Spinal cord (tissue), 10 donors: ENCODE results near the gene ENG. TPM values are rescaled to one million over a fixed set of nuclear protein-coding genes. Genes with fewer than 3 reads are reported as not detected.
A peak's percentile ranks its signal among the peaks of the same experiment; 100 is the strongest.

Experiments used
- DNase-seq, 6 donors: peaks; one replicate each; pipeline versions ENCODE4 v3.0.0 to v3.0.0-alpha.2; 2013 to 2015; ENCODE audit warnings: low spot score in 6 of 6, low read depth in 4 of 6
- H3K27ac ChIP-seq: one replicate; pipeline ENCODE4 v1.5.1; 2013; ENCODE audit warnings: low read depth, low read length, control low read depth
- H3K27me3 ChIP-seq: one replicate; pipeline ENCODE4 v1.6.1; 2013; ENCODE audit warnings: low read length; ENCODE audit not compliant: control insufficient read depth, insufficient read depth
- H3K36me3 ChIP-seq: one replicate; pipeline ENCODE4 v1.6.1; 2013; ENCODE audit warnings: low read length; ENCODE audit not compliant: control insufficient read depth, insufficient read depth
- H3K4me1 ChIP-seq: one replicate; pipeline ENCODE4 v1.6.1; 2013; ENCODE audit warnings: low read length; ENCODE audit not compliant: control insufficient read depth, insufficient read depth
- H3K4me3 ChIP-seq: one replicate; pipeline ENCODE4 v1.5.1; 2013; ENCODE audit warnings: low read depth, low read length, control low read depth
- H3K9me3 ChIP-seq: one replicate; pipeline ENCODE4 v1.6.1; 2013; ENCODE audit warnings: low read length; ENCODE audit not compliant: control insufficient read depth, insufficient read depth
- WGBS: methylation state at CpG from one replicate; pipeline ENCODE4 v1.1.5; 2013; ENCODE audit warnings: missing lambda C conversion rate; ENCODE audit not compliant: insufficient coverage; 5-methylcytosine and 5-hydroxymethylcytosine counted together
- polyA plus RNA-seq, 2 donors: library from polyadenylated mRNA; unstranded; fragments of 120-200 nt; gene quantifications; one replicate each; pipeline ENCODE4 v1.2.1, GENCODE V29; 2013; ENCODE audit not compliant: insufficient read length in 2 of 2
- total RNA-seq, 2 donors: library from RNA; depleted of rRNA in 1 of 2; stranded (reverse); fragments of 120-200 nt in 1 of 2; fragments of >200 nt in 1 of 2; gene quantifications; one replicate each; pipeline versions ENCODE4 v1.2.3 to v1.2.4, GENCODE V29; 2013 to 2014
- donor health status: healthy.

The ENG gene
- total and polyA plus RNA-seq, 4 donors = 6.3 to 46.9 (median 29.6) TPM

GRCh38 chr9:127816728-127817127 is 37.7 kb downstream of the ENG start:
- peaks cover 24% of the 10 kb centered on the region for H3K4me1 ChIP-seq
- no peak for DNase-seq
- no peaks in the 10 kb centered on the region for H3K27me3 ChIP-seq
- H3K36me3 ChIP-seq = peaks cover 70% of the 10 kb centered on the region
- WGBS = 83% methylated on average over 7 of the region's 8 CpGs
- no peaks in the 10 kb centered on the region for H3K9me3 ChIP-seq
- no peak overlapping the region for H3K27ac ChIP-seq
- H3K4me3 ChIP-seq = no peak overlapping the region

GRCh38 chr9:127816362-127816725 is 38.1 kb downstream of the ENG start:
- 80% methylated on average over 1 of the region's 3 CpGs for WGBS
- no peak for DNase-seq
- Histone ChIP-seq H3K27ac (no peak overlapping the region), H3K4me3 (no peak overlapping the region), H3K27me3 (no peaks in the 10 kb centered on the region), H3K4me1 (peaks cover 24% of the 10 kb centered on the region), H3K9me3 (no peaks in the 10 kb centered on the region), H3K36me3 (peaks cover 70% of the 10 kb centered on the region)

GRCh38 chr9:127815512-127816361 is 38.7 kb downstream of the ENG start:
- peaks cover 24% of the 10 kb centered on the region for H3K4me1 ChIP-seq
- peaks cover 73% of the 10 kb centered on the region for H3K36me3 ChIP-seq
- no peaks in the 10 kb centered on the region for H3K27me3 ChIP-seq
- no peaks in the 10 kb centered on the region for H3K9me3 ChIP-seq
- 91% methylated on average over 33 of the region's 33 CpGs for WGBS
- no peak overlapping the region for H3K4me3 ChIP-seq
- H3K27ac ChIP-seq = no peak overlapping the region
- no peak for DNase-seq

GRCh38 chr9:127814619-127815511 is 39.6 kb downstream of the ENG start:
- Histone ChIP-seq H3K9me3 (no peaks in the 10 kb centered on the region), H3K4me1 (peaks cover 24% of the 10 kb centered on the region), H3K4me3 (no peak overlapping the region), H3K27ac (no peak overlapping the region), H3K36me3 (peaks cover 81% of the 10 kb centered on the region), H3K27me3 (no peaks in the 10 kb centered on the region)
- no peak for DNase-seq
- 84% methylated on average over 11 of the region's 11 CpGs for WGBS

- whole genome bisulfite sequencing = 74% methylated on average over 6 of the region's 9 CpGs
- Histone ChIP-seq H3K27ac (peak overlapping the region; percentile 52), H3K9me3 (no peaks in the 10 kb centered on the region), H3K27me3 (no peaks in the 10 kb centered on the region), H3K36me3 (peaks cover 86% of the 10 kb centered on the region), H3K4me1 (peaks cover 30% of the 10 kb centered on the region), H3K4me3 (no peak overlapping the region)
- no peak for DNase-seq
Measured at GRCh38 chr9:127813686-127814226, 40.7 kb downstream of the ENG start.

DNA sequence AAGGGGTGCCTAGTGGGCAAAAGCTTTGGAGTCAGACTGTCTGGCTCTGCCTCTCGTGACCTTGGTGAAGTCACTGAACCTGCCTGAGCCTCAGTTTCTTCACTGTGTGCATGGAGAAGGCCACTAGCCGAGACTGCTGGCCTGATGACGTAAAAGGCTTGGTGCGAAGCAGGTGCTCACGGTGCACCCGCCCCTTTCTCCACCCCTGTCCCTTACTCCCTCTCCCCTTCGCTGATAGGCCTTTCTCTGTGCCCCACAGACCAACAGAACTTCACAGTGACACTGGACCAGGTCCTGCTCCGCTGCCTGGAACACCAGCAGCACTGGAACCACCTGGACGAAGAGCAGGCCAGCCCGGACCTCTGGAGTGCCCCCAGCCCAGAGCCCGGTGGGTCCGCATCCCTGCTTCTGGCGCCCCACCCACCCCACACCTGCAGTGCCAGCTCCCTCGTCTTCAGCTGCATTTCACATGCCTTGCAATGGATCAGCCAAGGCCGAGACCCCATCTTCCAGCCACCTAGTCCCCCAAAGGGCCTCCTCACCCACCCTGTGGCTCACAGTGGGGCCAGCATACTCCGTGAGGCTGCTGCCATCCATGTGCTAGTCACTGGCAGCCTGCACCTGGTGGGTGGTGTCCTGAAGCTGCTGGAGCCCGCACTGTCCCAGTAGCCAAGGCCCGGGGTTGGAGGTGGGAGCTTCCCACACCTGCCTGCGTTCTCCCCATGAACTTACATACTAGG is 41.4 kb downstream of the ENG start:
- peaks cover 28% of the 10 kb centered on the region for H3K4me1 ChIP-seq
- H3K36me3 ChIP-seq = peaks cover 86% of the 10 kb centered on the region
- H3K27ac ChIP-seq = no peak overlapping the region
- no peak for DNase-seq
- no peaks in the 10 kb centered on the region for H3K9me3 ChIP-seq
- WGBS = 93% methylated on average over 19 of the region's 19 CpGs
- no peaks in the 10 kb centered on the region for H3K27me3 ChIP-seq
- H3K4me3 ChIP-seq = no peak overlapping the region

DNA sequence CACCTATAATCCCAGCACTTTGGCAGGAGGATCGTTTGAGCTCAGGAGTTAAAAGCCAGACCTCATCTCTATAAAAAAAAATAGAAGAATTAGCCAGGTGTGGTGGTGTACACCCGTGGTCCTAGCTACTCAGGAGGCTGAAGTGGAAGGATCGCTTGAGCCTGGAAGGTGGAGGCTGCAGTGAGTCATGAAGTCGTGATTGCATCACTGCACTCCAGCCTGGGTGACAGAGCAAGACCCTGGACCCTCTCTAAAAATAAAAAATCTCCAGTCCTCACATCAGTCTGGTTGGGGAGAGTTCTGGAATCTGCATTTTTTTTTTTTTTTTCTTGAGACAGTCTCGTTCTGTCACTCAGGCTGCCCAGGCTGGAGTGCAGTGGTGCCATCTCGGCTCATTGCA is 42.4 kb downstream of the ENG start:
- no peaks in the 10 kb centered on the region for H3K27me3 ChIP-seq
- WGBS = 86% methylated on average over 2 of the region's 6 CpGs
- no peak overlapping the region for H3K27ac ChIP-seq
- no peak overlapping the region for H3K4me3 ChIP-seq
- H3K9me3 ChIP-seq = no peaks in the 10 kb centered on the region
- H3K36me3 ChIP-seq = peaks cover 89% of the 10 kb centered on the region
- peaks cover 20% of the 10 kb centered on the region for H3K4me1 ChIP-seq
- DNase-seq = no peak

GRCh38 chr9:127810378-127811187 is 43.9 kb downstream of the ENG start:
- no peak for DNase-seq
- Histone ChIP-seq H3K4me3 (no peak overlapping the region), H3K27ac (no peak overlapping the region), H3K4me1 (peaks cover 20% of the 10 kb centered on the region), H3K27me3 (no peaks in the 10 kb centered on the region), H3K36me3 (peaks cover 87% of the 10 kb centered on the region), H3K9me3 (no peaks in the 10 kb centered on the region)
- WGBS = 97% methylated on average over 7 of the region's 10 CpGs
